GM19043 (cell line): ENCODE results near the gene SEC24C.
"Not testable (repeated sequence)": the region's sequence is repeated elsewhere in the genome, so short reads cannot be mapped to it uniquely, and the experiment has no call there.

ENCODE experiments used
- ATAC-seq: cut with Tn5 transposase; IDR thresholded peaks from one replicate; pipeline ENCODE4 v1.9.1; 2021; ENCODE audit warnings: low read depth; ENCODE audit not compliant: unreplicated experiment

The SEC24C gene, protein sequence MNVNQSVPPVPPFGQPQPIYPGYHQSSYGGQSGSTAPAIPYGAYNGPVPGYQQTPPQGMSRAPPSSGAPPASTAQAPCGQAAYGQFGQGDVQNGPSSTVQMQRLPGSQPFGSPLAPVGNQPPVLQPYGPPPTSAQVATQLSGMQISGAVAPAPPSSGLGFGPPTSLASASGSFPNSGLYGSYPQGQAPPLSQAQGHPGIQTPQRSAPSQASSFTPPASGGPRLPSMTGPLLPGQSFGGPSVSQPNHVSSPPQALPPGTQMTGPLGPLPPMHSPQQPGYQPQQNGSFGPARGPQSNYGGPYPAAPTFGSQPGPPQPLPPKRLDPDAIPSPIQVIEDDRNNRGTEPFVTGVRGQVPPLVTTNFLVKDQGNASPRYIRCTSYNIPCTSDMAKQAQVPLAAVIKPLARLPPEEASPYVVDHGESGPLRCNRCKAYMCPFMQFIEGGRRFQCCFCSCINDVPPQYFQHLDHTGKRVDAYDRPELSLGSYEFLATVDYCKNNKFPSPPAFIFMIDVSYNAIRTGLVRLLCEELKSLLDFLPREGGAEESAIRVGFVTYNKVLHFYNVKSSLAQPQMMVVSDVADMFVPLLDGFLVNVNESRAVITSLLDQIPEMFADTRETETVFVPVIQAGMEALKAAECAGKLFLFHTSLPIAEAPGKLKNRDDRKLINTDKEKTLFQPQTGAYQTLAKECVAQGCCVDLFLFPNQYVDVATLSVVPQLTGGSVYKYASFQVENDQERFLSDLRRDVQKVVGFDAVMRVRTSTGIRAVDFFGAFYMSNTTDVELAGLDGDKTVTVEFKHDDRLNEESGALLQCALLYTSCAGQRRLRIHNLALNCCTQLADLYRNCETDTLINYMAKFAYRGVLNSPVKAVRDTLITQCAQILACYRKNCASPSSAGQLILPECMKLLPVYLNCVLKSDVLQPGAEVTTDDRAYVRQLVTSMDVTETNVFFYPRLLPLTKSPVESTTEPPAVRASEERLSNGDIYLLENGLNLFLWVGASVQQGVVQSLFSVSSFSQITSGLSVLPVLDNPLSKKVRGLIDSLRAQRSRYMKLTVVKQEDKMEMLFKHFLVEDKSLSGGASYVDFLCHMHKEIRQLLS

DNA sequence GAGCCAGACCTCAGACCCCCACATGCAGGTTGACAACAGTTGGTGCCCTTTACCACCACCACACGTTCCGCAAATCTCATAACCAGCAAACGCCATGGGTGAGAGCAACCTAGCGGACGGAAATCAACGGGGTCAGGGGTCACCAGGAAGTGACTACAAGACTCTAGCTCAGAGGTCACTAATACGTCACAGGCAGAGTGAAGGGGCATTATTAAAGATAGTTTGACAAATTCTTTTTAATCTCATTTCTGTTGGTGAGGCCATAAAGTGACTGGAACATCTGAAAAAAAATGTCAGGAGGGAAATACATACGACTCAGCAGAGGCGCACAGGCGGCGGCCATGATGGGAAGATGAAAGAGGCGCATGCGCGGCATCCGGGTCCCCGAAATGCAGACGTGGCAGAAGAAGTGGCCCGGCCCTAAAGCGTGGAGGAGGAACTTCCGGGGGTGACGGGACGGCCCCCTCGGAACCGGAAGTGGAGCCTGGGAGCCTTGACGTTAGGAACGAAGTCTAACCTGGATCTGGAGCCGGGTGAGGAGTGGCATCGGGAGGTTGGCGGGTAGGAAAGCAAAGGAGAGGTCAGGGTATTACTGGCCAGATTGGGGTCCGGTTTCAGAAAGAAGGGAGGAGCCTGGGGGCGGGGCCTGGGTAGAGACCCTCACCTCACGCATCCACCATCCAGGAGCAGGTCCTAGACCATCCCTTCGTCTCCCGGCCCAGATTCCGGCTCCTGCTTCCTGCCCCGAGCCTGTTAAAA, at the start of gene SEC24C:
Gene SEC24C, plus strand, starts transcription at position 468 of the 759 bp plus-strand sequence. CDS start 2,461 bp downstream, outside the sequence.
- peak; percentile 88 for ATAC-seq

DNA sequence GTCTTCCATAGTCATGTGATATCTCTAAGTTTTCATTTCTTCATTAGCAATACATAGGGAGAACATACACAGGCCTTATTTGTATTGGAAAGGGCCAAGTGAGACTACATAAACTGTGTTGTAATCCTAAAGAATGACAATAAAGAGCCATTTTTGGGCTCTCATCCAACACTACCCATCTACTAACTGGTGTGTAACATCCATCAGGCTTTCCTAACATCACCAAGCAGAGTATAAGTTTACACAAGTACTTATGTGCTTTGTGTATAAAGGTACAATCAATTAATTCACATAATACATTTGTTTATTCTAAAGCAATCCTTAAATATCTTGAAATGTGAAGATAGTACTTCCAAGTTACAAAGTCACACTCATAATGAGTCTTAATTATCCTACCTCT, 48.9 kb upstream of the SEC24C start:
- not testable (repeated sequence) for ATAC-seq

DNA sequence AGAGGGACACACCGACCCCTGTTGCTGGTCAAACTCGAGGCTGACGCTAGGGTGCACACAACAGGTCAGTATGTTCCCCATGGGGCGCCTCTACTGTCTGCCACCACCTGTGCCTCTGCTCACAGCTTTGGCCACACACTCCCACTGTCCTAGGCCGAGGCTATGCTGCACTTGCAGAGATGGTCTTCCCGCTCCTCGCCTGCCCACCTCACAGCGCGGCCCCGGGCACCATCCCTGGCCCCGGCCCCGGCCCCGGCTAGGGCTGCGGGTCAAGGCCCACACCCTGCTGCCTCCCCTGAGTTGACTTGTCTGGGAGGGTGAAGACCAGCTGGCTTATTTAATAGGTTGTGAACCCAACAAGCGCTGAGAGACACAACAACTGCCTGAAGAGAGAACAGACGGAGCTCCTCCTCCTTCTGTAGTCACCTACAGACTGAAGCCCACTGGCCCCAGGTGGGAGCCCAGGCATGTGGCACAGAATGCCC, 46.5 kb upstream of the SEC24C start, which contains the start of gene AGAP5:
Gene AGAP5, minus strand, starts transcription at position 435 of the 485 bp plus-strand sequence. Its CDS starts 354 bp downstream, at position 81.
- ATAC-seq, result not testable (repeated sequence)

DNA sequence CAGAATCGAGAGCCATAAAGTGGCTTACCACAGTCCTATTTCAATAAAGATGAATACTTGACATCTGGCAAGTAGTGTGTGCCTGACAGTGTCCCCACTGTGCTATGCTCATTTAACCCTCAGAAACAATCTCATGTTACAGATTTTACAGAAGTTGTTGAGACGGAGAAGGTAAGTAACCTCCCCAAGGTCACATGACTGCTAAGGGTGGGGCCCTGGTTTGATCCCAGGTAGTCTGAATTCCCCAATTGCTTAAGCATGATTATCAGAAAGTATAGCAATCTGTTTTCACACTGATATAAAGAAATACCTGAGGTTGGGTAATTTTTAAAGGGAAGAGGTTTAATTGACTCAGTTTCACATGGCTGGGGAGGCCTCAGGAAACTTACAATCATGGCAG, 45.4 kb upstream of the SEC24C start:
- not testable (repeated sequence) for ATAC-seq

DNA sequence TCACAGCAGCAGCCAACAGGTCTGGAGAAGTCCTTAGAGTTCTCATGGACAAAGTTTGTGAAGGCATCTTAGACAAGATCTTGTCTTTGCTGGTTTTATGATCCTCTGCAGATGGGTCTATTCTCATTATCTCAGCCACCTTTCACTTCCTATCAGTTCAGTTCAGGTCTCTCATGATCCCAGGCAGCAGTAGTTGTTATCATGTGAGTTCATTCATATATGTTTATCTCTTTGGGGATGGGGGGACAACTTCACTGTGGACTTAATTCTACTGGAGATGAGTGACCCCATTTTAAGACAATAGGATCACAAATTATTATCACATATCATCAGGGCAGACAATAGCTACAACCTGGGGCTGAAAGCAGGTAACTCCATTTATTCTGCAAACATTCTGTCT, 40.2 kb upstream of the SEC24C start:
- not testable (repeated sequence) for ATAC-seq

DNA sequence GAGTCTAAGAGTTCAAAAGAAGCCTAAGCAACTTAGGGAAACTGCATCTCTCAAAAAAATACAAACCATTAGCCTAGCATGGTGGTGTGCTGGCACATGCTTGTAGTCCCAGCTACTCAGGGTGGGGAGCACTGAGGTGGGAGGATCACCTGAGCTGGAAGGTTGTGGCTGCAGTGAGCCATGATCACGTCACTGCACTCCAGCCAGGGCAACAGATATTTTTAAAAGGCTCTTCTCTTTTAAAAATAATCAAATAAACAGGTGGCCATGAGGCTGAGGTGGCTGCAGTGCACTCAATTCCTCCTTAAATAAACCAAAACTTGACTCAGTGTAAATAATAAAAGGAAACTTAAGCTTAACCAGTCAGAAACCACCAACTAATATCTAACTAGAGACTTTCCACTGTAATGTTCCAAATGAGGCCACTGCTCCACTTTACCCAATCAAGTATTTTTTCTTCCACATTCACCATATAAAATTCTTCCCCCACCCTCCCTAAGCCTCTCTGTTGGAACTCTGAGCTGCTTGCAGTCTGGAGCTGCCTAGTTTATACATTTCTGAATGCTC, 38.6 kb upstream of the SEC24C start:
- ATAC-seq, result not testable (repeated sequence)

- not testable (repeated sequence) for ATAC-seq
These were observed 37.7 kb upstream of the SEC24C start for GRCh38 chr10:73706488-73706887.

DNA sequence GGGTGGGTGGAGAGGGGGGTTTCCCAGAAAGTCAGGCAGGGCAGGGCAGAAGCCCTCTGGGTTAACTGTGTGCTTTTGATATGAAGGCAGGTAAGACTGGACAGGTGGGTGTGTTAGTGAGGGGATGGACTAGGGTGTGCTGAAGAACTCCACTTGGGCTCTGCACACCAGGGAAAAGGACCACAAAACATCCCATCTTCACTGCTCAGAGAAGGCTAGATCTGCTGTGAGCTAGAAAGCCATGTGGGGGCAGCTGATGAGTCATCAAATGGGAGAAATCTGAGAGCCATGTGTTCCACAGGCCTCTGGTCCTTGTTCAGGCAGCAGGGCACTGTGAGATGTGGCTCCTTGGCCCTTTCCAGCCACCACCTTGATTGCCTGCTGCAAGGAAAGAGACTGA, 36.5 kb upstream of the SEC24C start:
- not testable (repeated sequence) for ATAC-seq

DNA sequence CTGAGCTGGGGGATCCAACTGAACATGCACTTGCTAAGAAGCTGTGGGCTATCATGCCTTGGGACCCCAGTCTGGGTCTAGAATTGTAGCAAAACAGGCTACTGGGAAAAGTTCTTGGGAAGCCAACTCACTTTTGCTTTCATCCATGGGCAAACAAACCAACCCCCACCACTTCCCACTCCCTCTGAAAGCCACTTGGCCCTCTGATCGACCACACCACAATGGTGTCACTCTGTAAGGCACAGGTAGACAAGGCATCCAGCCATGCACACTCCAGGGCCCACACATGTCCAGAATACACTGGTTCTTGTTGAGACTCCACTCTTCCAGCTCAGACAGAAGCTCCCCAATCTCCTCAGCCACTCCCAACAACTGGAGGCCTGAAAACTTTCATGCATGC, 36.0 kb upstream of the SEC24C start:
- not testable (repeated sequence) for ATAC-seq

GRCh38 chr10:73711683-73712082, 32.5 kb upstream of the SEC24C start:
- not testable (repeated sequence) for ATAC-seq

GRCh38 chr10:73713912-73714311, 30.3 kb upstream of the SEC24C start:
- not testable (repeated sequence) for ATAC-seq

GRCh38 chr10:73714483-73714882, 29.7 kb upstream of the SEC24C start:
- not testable (repeated sequence) for ATAC-seq

GRCh38 chr10:73715179-73716156, 28.7 kb upstream of the SEC24C start:
- not testable (repeated sequence) for ATAC-seq

DNA sequence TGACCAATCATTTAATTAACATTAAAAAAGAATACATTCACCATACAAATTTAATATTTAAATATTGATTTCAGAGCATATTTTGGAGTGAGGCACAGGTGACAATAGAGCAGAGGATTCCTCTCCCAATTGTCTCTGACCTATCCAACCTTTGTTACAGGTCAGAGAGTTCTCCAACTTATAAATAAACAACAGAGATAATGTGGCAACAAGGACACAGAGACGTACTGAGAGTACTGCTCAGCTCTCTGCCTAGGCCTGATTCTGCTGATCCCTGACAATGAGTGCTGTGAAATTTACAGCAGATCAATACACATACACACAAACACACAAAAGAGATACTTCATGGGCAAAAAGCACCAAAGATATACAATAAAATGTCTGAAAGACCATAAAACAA, 27.9 kb upstream of the SEC24C start:
- ATAC-seq, result no peak

- ATAC-seq, result no peak
These were observed 26.6 kb upstream of the SEC24C start for GRCh38 chr10:73717556-73717955.

GRCh38 chr10:73720561-73720960, 23.6 kb upstream of the SEC24C start:
- not testable (repeated sequence) for ATAC-seq

DNA sequence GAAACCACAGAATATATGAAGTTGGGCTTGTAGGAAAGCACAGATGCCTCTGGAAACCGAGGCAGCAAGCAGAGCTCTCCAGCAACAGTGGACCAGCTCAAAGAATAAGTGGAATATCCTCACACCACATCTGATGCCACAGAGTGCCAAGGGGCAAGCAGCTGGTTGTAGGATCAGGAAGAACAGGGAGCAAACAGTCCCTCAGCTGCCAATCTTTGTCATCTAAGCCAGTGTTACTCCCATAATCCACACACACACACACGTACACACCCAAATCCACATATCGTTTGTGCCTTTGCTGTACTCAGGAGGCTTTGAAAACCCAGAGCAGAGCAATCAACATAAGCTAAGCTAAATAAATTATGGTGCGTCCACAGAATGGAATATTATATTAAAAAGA, 20.7 kb upstream of the SEC24C start:
- no peak for ATAC-seq

DNA sequence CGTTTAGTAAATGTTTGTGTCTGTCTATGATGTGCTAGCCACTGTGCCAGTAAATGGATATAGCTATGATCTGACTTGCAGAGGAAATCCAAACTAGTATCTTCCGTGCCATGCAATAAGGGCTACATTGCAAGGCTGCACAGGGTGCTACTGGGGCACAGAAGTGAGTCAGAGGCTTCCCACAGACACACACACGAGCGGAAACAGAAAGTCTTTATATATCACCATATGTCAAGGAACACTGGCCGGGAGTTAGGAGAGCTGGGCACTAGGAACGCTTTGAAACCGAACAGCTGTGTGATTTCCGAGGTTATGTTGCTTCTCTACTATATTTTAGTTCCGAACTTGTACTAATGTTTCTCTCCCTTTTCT, 14.4 kb upstream of the SEC24C start:
- ATAC-seq, result not testable (repeated sequence)
